Measurements from ENCODE around the gene JMJD4. TPM values are rescaled to one million over a fixed set of nuclear protein-coding genes. Genes with fewer than 3 reads are reported as not detected.
A peak's percentile ranks its signal among the peaks of the same experiment; 100 is the strongest.

Gene JMJD4
- polyA plus RNA-seq, 3 donors from 2014 or later = 22.3 to 25.9 (median 25.0) TPM

DNA sequence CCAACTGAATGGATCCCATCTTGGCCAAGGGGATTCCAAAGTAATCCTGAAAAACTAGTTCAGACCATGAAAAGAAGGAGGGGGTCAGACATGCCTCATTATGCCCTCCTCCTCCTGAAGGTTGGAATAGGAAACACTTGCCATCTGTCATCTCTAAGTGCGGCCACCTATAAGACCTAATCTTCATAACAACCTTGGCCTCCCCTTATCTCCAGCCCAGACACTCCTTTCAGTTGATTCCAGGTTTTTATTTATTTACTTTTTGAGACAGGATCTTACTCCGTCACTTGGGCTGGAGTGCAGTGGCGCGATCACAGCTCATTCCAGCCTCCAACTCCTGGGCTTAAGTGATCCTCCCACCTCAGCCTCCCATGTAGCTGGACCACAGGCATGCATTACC lies 19.9 kb upstream of the JMJD4 start:
- H3K27me3 Mint-ChIP-seq (ENCODE audit: low read depth in 3 of 3) = peaks cover 6 to 7% (median 6%) of the 10 kb centered on the region in 3 donors
- H3K36me3 Mint-ChIP-seq = peaks cover 18 to 50% (median 29%) of the 10 kb centered on the region in 3 donors
- H3K9me3 Mint-ChIP-seq = no peaks in the 10 kb centered on the region
- DNase-seq = no peak
- no peak overlapping the region for H3K27ac Mint-ChIP-seq
- no peak overlapping the region for H3K4me3 Mint-ChIP-seq
- peaks cover 4 to 15% of the 10 kb centered on the region in 2 donors for H3K4me1 Mint-ChIP-seq

DNA sequence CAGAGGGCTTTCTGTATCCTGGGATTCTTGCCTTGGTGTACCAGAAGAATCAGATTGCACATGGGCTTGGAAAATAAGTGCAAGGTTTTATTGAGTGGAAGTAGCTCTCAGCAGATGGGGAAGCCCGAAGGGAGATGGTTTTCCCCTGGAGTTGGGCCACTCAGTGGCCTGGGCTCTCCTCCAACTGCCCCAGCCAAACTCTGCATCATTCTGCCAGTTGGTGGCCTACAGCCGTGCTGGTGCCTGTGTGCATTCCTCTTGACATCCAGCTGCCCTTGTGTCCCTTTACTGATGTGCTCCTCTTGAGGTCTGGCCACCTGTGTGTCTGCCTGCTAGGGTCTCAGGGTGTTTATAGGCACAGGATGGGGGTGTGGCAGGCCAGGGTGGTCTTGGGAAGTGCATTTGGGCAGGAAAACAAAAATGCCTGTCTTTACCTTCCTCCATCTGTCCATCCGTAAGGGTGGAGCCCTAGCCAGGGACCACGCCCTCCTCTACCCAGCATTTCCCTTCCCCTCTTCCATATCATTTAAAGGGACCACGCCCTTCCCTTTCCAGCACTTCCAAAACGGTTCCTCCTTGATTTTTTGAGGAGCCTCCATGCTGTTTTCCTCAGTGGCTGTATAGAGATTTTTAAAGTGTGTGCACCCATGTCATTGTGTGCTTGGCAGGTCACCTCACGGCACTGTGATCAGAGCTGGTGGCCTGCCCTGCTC lies 19.1 kb upstream of the JMJD4 start:
- no peaks in the 10 kb centered on the region for H3K9me3 Mint-ChIP-seq
- no peak for DNase-seq
- H3K4me1 Mint-ChIP-seq = peaks cover 8 to 15% of the 10 kb centered on the region in 2 donors
- H3K36me3 Mint-ChIP-seq = peaks cover 20 to 46% (median 29%) of the 10 kb centered on the region in 3 donors
- H3K4me3 Mint-ChIP-seq = no peak overlapping the region
- peaks cover 6 to 7% (median 6%) of the 10 kb centered on the region in 3 donors for H3K27me3 Mint-ChIP-seq (ENCODE audit: low read depth in 3 of 3)
- no peak overlapping the region for H3K27ac Mint-ChIP-seq

DNA sequence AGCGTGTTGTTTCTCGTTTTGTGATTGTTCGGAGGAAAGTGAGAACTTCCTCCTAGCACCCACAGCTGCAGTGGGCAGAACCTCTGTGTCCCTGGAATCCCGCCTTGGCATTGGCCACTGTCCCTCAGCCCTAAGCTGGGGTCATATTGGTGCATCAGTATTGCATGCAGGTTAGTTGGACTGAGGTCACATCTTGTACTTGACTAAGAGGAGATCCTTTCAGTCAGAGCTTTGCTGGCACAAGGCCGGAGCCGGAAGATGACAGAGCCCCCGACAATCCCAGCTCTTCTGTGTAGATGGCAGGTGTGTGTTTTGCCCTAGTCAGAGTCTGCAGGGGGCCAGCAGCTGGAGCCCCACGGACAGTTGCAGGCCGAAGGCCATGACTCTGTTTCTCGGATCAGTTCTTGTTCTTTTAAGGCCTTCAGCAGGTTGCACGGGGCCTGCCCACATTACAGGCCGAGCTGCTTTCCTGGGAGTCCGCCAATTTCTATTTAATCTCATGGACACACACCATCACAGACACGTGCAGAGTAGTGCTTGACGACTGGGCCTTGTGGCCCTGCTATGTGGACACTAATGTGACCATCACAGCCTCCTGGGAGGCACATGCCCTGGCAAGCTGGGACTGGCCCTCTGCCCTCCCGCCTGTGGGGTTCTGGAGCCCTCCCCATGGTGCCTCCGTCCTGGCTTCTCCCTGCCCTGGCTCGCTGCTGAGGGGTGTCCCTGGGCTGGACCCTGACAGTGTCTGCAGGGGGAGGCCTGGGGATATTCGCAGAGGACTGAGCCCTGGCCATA lies 15.0 kb upstream of the JMJD4 start:
- Mint-ChIP-seq H3K36me3 (peaks cover 9 to 31% (median 16%) of the 10 kb centered on the region in 3 donors), H3K4me3 (no peak overlapping the region), H3K27ac (no peak overlapping the region), H3K27me3 (ENCODE audit: low read depth in 3 of 3) (peaks cover 6 to 9% (median 6%) of the 10 kb centered on the region in 3 donors), H3K4me1 (peaks cover 23 to 25% of the 10 kb centered on the region in 2 donors), H3K9me3 (no peaks in the 10 kb centered on the region)
- no peak for DNase-seq

DNA sequence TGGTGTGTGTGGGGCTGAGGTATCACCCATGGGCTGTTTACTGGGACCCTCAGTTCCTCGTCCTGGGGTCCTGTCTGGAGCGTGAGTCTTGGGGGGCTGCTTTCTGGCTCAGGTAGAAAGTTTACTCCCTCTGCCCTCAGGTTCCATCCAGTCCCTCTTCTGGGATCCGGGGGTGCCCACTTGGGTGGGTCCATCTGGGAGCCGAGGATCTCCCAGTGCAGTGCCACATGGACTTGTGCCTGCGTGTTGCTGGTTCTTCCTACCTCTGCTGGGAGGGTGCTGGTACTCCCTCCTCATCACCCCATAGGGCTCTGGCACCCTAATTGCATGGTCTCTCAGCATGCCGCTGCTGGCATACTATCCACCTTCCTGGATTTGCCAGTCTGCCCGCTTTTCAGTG lies 14.1 kb upstream of the JMJD4 start:
- H3K9me3 Mint-ChIP-seq = no peaks in the 10 kb centered on the region
- H3K27ac Mint-ChIP-seq = peak overlapping the region in 4 of 6 donors; percentile 13 to 90 (median 75)
- no peak overlapping the region for H3K4me3 Mint-ChIP-seq
- no peak for DNase-seq
- peaks cover 3 to 8% (median 6%) of the 10 kb centered on the region in 3 donors for H3K27me3 Mint-ChIP-seq (ENCODE audit: low read depth in 3 of 3)
- H3K36me3 Mint-ChIP-seq = peaks cover 9 to 24% (median 13%) of the 10 kb centered on the region in 3 donors
- peaks cover 23 to 30% of the 10 kb centered on the region in 2 donors for H3K4me1 Mint-ChIP-seq

DNA sequence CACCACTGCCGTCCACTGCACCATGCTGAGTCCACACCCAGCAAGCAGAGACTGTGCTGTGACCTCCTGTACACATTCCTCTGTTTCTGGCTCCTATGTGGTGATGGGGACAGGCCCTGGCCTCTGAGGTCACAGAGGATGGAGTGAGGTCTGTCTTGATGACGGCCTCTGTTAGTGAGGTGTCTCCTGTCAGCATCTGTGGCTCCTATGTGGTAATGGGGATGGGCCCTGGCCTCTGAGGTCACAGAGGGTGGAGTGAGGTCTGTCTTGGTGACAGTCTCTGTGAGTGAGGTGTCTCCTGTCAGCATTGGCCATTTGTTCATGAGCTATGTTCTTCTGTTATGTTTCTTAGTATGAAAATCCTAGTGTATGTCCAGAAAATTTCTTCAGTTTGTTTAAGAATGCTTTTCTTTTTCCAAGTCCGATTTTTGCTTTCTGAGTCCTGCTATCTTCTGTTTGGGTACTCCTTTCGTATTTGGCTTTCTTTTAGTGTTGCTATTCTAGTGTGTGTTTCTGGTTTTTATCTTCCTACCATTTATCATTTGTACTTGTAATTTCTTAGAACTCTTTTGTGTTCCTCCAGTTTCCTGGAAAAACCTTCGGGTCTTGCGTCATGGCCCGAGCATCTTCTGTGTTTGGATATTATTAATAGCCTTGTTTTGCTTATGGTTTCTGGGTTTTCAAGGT lies 13.5 kb upstream of the JMJD4 start:
- no peaks in the 10 kb centered on the region for H3K9me3 Mint-ChIP-seq
- H3K27me3 Mint-ChIP-seq (ENCODE audit: low read depth in 3 of 3) = peaks cover 2 to 8% (median 6%) of the 10 kb centered on the region in 3 donors
- peak overlapping the region in 5 of 6 donors; percentile 13 to 90 (median 62) for H3K27ac Mint-ChIP-seq
- peak overlapping the region in 1 of 5 donors; percentile 32 for H3K4me3 Mint-ChIP-seq
- DNase-seq = peak in 1 of 3 donors; percentile 59
- peaks cover 9 to 24% (median 13%) of the 10 kb centered on the region in 3 donors for H3K36me3 Mint-ChIP-seq
- H3K4me1 Mint-ChIP-seq = peaks cover 29 to 34% of the 10 kb centered on the region in 2 donors

DNA sequence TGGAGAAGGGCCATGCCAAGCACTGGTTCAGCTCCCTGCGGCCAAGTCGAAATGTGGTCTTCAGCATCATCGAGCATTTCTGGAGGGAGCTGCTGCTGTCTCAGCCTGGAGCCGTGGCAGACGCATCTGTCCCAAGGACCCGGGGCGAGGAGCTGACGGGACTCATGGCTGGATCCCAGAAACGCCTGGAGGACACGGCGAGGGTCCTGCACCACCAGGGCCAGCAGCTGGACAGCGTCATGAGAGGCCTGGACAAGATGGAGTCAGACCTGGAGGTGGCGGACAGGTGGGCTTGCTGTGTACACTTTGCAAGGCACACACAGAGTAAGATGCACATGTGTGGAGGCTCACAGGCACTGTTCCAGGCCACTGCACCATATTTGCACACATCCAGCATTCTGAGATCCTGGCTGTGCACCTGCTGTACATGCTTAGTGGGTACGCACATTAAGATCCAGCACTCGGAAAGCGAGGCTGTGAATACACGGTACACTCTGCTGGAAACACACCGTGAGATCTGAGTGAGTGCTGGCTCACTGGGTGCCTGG lies 12.9 kb upstream of the JMJD4 start:
- Mint-ChIP-seq H3K27me3 (ENCODE audit: low read depth in 3 of 3) (peaks cover 2 to 8% (median 6%) of the 10 kb centered on the region in 3 donors), H3K4me3 (no peak overlapping the region), H3K9me3 (no peaks in the 10 kb centered on the region), H3K36me3 (peaks cover 9 to 21% (median 13%) of the 10 kb centered on the region in 3 donors), H3K27ac (peak overlapping the region in 2 of 6 donors; percentile 88 to 90), H3K4me1 (peaks cover 30 to 36% of the 10 kb centered on the region in 2 donors)
- no peak for DNase-seq

DNA sequence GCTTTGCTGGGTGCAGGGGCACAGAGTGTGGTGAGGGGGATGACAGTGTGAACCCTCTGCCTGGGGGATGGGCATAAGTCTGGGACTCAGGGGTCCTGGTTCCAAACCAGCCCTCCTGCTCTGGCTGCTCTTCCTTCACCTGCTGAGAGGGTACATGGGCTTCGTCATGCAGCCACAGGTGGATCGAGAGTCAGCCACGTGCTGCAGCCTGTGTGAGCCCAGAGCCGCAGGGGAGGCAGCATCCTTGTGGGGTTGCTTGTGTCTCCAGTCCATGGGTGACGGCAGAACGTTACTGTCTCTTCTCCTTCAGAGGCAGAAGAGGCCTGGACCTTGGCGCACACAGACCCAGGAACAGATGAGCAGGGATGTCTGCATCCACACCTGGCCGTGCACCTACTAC lies 12.3 kb upstream of the JMJD4 start:
- Mint-ChIP-seq H3K27ac (peak overlapping the region in 1 of 6 donors; percentile 12), H3K9me3 (no peaks in the 10 kb centered on the region), H3K36me3 (peaks cover 8 to 17% (median 12%) of the 10 kb centered on the region in 3 donors), H3K4me1 (peaks cover 30 to 33% of the 10 kb centered on the region in 2 donors), H3K27me3 (ENCODE audit: low read depth in 3 of 3) (peaks cover 2 to 8% (median 6%) of the 10 kb centered on the region in 3 donors), H3K4me3 (no peak overlapping the region)
- DNase-seq = no peak

DNA sequence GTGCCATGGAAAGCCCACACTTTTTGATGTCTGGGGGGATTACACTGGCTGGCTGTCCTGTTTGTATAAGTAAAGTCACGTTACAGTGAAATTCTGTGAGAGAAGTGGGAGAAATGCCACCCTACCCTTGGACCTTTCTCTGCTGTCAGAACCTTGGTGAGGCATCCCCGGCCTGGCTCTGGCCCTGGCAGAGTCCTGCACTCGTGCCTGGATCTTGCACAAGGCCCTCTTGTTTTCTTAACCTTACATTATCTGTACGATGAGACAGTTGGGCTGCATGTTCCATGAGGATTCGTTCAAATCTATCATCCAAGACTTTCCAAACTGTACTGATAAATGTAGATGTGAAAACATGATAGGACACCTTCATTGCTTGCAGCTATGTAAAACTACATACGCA lies 11.6 kb upstream of the JMJD4 start:
- Mint-ChIP-seq H3K27ac (no peak overlapping the region), H3K4me1 (peaks cover 26 to 28% of the 10 kb centered on the region in 2 donors), H3K27me3 (ENCODE audit: low read depth in 3 of 3) (peaks cover 0 to 6% (median 3%) of the 10 kb centered on the region in 3 donors), H3K36me3 (peaks cover 4 to 13% (median 7%) of the 10 kb centered on the region in 3 donors), H3K9me3 (no peaks in the 10 kb centered on the region), H3K4me3 (no peak overlapping the region)
- no peak for DNase-seq

DNA sequence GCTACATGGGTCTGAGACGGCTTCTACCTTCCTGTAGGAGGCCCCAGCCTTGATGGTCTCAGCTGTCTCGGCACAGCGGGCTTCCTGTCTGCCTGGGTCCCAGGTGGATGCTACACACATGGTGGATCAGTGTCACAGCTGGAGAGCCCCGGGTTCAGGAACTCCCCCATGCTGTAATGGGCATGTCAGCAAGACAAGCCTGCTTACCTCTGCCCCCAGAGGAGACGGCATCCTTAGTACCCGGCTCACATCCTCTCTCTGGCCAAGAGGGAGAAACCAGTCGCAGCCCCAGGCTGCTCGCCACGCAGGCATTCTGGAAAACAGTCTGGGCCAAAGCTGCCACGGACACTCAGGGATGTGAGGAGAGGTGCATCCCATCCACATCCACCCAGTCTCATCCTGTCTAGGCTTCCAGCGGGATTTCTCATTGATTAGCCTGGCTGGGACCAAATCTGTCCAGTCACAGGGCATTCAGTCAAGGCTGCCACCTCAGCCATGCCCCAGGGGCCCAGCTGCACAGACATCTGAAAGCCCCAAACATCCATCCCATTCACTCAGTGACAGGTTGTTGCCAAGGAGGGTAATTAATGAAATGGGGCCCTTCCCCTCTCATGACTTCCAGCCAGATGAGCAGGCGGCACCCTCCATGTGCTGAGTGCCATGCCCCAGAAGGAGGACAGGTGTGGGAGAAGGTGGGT lies 10.6 kb upstream of the JMJD4 start:
- Mint-ChIP-seq H3K4me1 (peaks cover 21 to 32% of the 10 kb centered on the region in 2 donors), H3K9me3 (no peaks in the 10 kb centered on the region), H3K27me3 (ENCODE audit: low read depth in 3 of 3) (peaks cover 0 to 4% (median 0%) of the 10 kb centered on the region in 3 donors), H3K27ac (no peak overlapping the region), H3K4me3 (no peak overlapping the region), H3K36me3 (peaks cover 4 to 13% (median 4%) of the 10 kb centered on the region in 3 donors)
- DNase-seq = no peak

DNA sequence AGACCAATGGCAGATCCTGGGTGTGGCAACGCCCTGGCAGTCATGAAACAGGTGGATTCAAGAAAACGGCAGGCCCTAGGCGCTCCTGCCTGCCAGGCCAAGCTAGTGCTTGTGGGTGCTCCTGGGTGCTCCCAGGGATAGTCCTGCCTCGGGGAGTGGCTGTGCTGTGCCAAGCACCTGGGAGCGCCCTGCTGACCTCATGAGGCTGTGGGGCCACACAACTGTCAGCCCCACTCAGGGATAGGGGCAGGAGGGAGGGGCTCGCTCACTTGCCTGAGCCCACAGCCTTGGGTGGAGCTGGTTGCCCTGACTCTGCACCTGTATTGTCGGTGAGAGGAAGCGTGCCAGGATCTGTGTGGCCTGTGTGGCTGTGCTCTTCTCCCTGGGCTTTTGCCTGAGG lies 9.6 kb upstream of the JMJD4 start:
- no peak for DNase-seq
- Mint-ChIP-seq H3K9me3 (no peaks in the 10 kb centered on the region), H3K4me3 (no peak overlapping the region), H3K36me3 (peaks cover 3 to 13% (median 4%) of the 10 kb centered on the region in 3 donors), H3K27ac (peak overlapping the region in 1 of 6 donors; percentile 26), H3K4me1 (peaks cover 21 to 40% of the 10 kb centered on the region in 2 donors), H3K27me3 (ENCODE audit: low read depth in 3 of 3) (peaks cover 0 to 4% (median 0%) of the 10 kb centered on the region in 3 donors)

DNA sequence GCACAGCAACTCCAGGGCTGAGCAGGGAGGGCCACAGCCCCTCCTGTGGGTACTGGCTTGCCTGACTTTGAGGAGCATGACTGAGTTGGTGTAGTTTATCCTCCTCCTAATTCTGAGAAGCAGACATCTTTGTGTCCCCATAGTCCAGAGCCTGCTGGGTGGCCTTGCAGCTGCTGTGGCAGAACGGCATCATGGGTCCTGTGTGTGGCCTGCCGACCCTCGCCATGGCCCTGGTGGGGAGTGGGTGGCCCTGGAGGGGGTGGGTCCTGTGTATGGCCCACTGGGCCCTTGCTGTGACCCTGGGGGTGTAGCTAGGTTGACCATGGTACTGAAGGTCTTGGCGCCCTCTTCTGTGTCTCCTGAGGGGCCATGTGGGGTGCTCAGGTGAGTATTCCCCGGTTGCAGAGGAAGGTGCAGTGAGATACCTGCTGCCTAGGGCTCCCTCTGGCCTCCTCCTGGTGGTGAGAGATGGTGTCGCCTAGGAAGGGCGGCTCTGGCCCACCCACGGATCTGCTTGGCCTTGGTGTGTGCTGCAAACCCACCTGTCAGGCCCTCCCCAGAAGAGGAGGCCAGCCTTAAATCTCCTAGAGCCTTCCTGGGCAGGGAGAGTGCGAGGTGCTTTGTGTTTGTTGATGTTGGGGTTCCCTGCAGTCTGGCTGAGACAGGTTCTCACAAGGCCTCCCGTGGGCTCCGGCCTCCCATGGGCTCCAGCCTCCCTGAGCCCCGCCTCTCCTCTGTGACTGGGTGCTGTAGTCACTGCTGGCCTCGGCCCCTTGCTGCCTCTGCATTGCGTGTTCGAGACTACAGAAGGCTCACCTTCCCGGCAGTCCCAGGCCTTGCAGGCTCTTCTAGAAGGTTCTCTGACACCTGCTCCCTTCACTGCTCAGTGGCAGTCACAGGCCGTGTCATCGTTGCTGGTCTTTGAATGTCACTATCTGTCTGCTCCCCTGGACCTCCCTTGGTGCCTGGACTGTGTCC lies 7.9 kb upstream of the JMJD4 start:
- Mint-ChIP-seq H3K4me1 (peaks cover 21 to 34% of the 10 kb centered on the region in 2 donors), H3K4me3 (no peak overlapping the region), H3K36me3 (peaks cover 0 to 3% (median 0%) of the 10 kb centered on the region in 3 donors), H3K27ac (no peak overlapping the region), H3K27me3 (ENCODE audit: low read depth in 3 of 3) (peaks cover 0 to 1% (median 0%) of the 10 kb centered on the region in 3 donors), H3K9me3 (no peaks in the 10 kb centered on the region)
- no peak for DNase-seq

Measured in immature natural killer cell (primary cell).